Endodermal cell (in vitro differentiated cells): Measurements from ENCODE around the gene CHD9NB. TPM values are rescaled to one million over a fixed set of nuclear protein-coding genes. Genes with fewer than 3 reads are reported as not detected.
A peak's percentile ranks its signal among the peaks of the same experiment; 100 is the strongest.
"Not testable (repeated sequence)": the region's sequence is repeated elsewhere in the genome, so short reads cannot be mapped to it uniquely, and the experiment has no call there.

Experiments used
- DNase-seq: peaks from one replicate; pipeline ENCODE4 v3.0.0-alpha.2; 2017
- H3K27ac ChIP-seq: 2 replicates; pipeline ENCODE4 v1.5.1; 2013; ENCODE audit warnings: mild to moderate bottlenecking, low read depth, low read length, moderate library complexity
- H3K27me3 ChIP-seq: 2 replicates; pipeline ENCODE4 v1.6.1; 2013; ENCODE audit warnings: mild to moderate bottlenecking, low read length, moderate library complexity; ENCODE audit not compliant: insufficient read depth, control insufficient read depth, poor library complexity, severe bottlenecking
- H3K36me3 ChIP-seq: 2 replicates; pipeline ENCODE4 v1.7.0; 2013; ENCODE audit warnings: mild to moderate bottlenecking, low read length, moderate library complexity; ENCODE audit not compliant: control insufficient read depth, insufficient read depth
- H3K4me1 ChIP-seq: one replicate; pipeline ENCODE4 v1.7.0; 2013; ENCODE audit warnings: low read length; ENCODE audit not compliant: control insufficient read depth, insufficient read depth
- H3K4me3 ChIP-seq: 2 replicates; pipeline ENCODE4 v1.5.1; 2013; ENCODE audit warnings: mild to moderate bottlenecking, low read length, moderate library complexity
- H3K9ac ChIP-seq: 2 replicates; pipeline ENCODE4 v1.6.1; 2013; ENCODE audit warnings: mild to moderate bottlenecking, low read length, moderate library complexity; ENCODE audit not compliant: poor library complexity, severe bottlenecking; ENCODE audit errors: extremely low read depth
- H3K9me3 ChIP-seq: 2 replicates; pipeline ENCODE4 v1.6.1; 2013; ENCODE audit warnings: mild to moderate bottlenecking, low read length, moderate library complexity; ENCODE audit not compliant: control insufficient read depth
- H3K27ac Mint-ChIP-seq: 2 replicates; pipeline ENCODE4 v1.8.0; 2020; ENCODE audit warnings: mixed read lengths
- H3K27me3 Mint-ChIP-seq: 2 replicates; pipeline ENCODE4 v1.8.0; 2021; ENCODE audit warnings: mild to moderate bottlenecking, mixed read lengths; ENCODE audit not compliant: insufficient read depth
- H3K36me3 Mint-ChIP-seq: 2 replicates; pipeline ENCODE4 v1.8.0; 2020; ENCODE audit warnings: low read depth, mixed read lengths
- H3K4me1 Mint-ChIP-seq: 2 replicates; pipeline ENCODE4 v1.8.0; 2020; ENCODE audit warnings: mixed read lengths
- H3K4me3 Mint-ChIP-seq: 2 replicates; pipeline ENCODE4 v1.8.0; 2020; ENCODE audit warnings: mild to moderate bottlenecking, moderate library complexity, mixed read lengths
- H3K9me3 Mint-ChIP-seq: 2 replicates; pipeline ENCODE4 v1.8.0; 2020; ENCODE audit warnings: mild to moderate bottlenecking, mixed read lengths
- WGBS, 2 experiments: methylation state at CpG; one replicate each; pipeline versions ENCODE4 v1.1.5 to v1.1.7; 2013; ENCODE audit warnings: missing lambda C conversion rate in 2 of 2, mixed read lengths in 1 of 2; ENCODE audit not compliant: insufficient coverage in 1 of 2, insufficient read length in 1 of 2; 5-methylcytosine and 5-hydroxymethylcytosine counted together
- total RNA-seq, 2 donors: library from RNA; stranded (reverse); fragmentation: NEBNext Ultra II Directional in 1 of 2; extraction: Animal tissue kit (Norgen Biotek cat#: 25700) in 1 of 2; gene quantifications; 2 replicates in 1 of 2; 3 replicates in 1 of 2; pipeline ENCODE4 v1.2.1, GENCODE V29; 2021
- TF ChIP-seq, protein P1 (sequence below): fragments of 200-600 bp; sonication (generic); conservative IDR thresholded peaks from 2 replicates; pipeline ENCODE4 v1.5.0; 2021; ENCODE audit warnings: antibody characterized with exemption, mild to moderate bottlenecking

Gene CHD9NB
- total RNA-seq, 2 donors from 2014 or later = 13.1 to 14.9 TPM

DNA sequence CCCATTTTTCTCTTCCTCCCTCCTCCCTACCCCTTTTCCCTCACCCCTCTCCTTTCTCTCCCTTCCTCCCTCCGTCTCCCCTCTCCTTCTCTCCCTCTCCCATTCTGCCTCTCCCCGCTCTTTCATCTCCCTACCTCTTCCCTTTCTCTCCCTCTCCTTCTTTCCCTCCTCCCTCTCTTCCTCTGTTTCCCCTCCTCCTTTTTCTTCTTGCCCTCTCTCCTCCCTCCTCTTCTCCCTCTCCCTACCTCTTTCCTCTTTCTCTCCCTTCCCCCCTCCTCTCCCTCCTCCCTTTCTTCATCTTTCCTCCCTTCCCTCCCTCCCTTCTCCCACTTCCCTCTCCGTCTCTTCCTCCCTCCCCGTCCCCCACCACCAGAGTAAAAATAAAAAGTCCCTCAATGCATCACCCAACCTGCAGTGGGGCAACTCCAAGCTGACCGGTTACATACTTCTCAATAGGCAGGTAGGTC, 10.4 kb downstream of the CHD9NB start:
- Histone ChIP-seq H3K27ac (no peak overlapping the region), H3K36me3 (no peaks in the 10 kb centered on the region), H3K4me1 (peaks cover 18% of the 10 kb centered on the region), H3K9me3 (peaks cover 8% of the 10 kb centered on the region), H3K9ac (peak overlapping the region; percentile 36), H3K4me3 (peak overlapping the region; percentile 82), H3K27me3 (no peaks in the 10 kb centered on the region)
- DNase-seq = no peak
- Mint-ChIP-seq H3K36me3 (peaks cover 23% of the 10 kb centered on the region), H3K27ac (peak overlapping the region; percentile 97), H3K4me3 (peak overlapping the region; percentile 89), H3K27me3 (peaks cover 5% of the 10 kb centered on the region), H3K9me3 (peaks cover 22% of the 10 kb centered on the region), H3K4me1 (peaks cover 69% of the 10 kb centered on the region)
- 40 to 65% methylated on average over 3 to 5 of the region's 5 CpGs for WGBS, 2 experiments
- TF ChIP-seq, protein P1, sequence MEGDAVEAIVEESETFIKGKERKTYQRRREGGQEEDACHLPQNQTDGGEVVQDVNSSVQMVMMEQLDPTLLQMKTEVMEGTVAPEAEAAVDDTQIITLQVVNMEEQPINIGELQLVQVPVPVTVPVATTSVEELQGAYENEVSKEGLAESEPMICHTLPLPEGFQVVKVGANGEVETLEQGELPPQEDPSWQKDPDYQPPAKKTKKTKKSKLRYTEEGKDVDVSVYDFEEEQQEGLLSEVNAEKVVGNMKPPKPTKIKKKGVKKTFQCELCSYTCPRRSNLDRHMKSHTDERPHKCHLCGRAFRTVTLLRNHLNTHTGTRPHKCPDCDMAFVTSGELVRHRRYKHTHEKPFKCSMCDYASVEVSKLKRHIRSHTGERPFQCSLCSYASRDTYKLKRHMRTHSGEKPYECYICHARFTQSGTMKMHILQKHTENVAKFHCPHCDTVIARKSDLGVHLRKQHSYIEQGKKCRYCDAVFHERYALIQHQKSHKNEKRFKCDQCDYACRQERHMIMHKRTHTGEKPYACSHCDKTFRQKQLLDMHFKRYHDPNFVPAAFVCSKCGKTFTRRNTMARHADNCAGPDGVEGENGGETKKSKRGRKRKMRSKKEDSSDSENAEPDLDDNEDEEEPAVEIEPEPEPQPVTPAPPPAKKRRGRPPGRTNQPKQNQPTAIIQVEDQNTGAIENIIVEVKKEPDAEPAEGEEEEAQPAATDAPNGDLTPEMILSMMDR = no peak

DNA sequence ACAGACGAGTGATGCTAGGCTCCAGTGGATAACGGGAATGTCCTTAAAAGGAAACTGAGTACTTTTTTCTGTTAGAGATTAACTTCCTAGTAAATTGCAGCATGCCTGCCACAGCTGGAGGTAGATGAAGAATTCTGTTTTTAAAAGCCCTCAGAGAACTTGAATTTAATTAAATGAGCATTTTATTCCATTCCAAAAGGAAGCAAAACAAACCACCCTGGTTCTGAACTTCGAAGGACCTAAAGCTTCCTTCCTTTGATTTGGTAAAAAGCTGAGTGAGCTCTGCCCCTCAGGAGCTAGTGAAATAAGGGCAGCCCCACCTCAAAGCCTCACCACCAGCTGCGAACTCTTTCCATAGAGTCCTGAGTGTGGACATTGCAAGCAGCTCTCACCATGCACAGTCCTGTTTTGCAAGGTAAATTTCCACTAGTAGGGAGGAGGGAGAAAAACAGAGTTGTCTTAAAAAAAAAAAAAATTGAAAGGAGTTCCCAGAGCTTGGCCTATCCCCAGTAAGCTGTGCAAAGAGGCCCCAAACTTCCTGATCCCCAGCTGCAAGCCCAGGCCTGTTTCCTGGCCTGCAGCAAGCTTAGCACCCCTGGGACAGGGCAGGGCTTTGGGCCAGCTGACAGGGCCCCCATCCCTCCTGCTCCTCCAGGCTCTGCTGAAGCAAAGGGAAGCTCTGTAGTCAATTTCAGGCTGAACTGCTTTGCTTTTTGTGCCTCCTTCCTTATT, 11.2 kb downstream of the CHD9NB start:
- H3K27me3 ChIP-seq = no peaks in the 10 kb centered on the region
- H3K4me1 Mint-ChIP-seq = peaks cover 70% of the 10 kb centered on the region
- H3K4me1 ChIP-seq = peaks cover 18% of the 10 kb centered on the region
- H3K36me3 Mint-ChIP-seq = peaks cover 19% of the 10 kb centered on the region
- H3K27ac Mint-ChIP-seq = peak overlapping the region; percentile 77
- peak overlapping the region; percentile 82 for H3K4me3 ChIP-seq
- WGBS, 2 experiments = 37 to 39% methylated on average over 3 to 4 of the region's 4 CpGs
- H3K27me3 Mint-ChIP-seq = no peaks in the 10 kb centered on the region
- H3K9me3 Mint-ChIP-seq = peaks cover 14% of the 10 kb centered on the region
- H3K36me3 ChIP-seq = no peaks in the 10 kb centered on the region
- TF ChIP-seq, protein P1 = no peak
- H3K9ac ChIP-seq = peak overlapping the region; percentile 36
- H3K27ac ChIP-seq = peak overlapping the region; percentile 44
- H3K4me3 Mint-ChIP-seq = peak overlapping the region; percentile 89
- H3K9me3 ChIP-seq = no peaks in the 10 kb centered on the region
- DNase-seq = peak; percentile 68

DNA sequence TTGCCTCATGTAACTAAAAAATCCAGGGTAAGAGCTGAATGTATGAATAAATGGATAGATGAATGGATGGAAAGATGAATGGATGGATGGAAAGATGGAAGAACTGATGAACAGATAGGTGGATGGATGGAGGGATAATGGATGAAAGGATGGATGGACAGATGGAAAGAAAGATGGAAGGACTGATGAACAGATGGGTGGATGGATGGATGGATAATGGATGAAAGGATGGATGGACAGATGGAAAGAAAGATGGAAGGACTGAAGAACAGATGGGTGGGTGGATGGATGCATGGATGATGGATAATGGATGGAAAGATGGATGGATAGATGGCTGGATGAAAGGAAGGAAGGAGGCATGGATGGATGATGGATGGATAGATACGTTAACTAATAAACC, 11.9 kb downstream of the CHD9NB start:
- Mint-ChIP-seq H3K9me3 (peaks cover 9% of the 10 kb centered on the region), H3K36me3 (peaks cover 16% of the 10 kb centered on the region), H3K27me3 (no peaks in the 10 kb centered on the region), H3K4me3 (peak overlapping the region; percentile 89), H3K4me1 (peaks cover 64% of the 10 kb centered on the region), H3K27ac (no peak overlapping the region)
- no peak for DNase-seq
- Histone ChIP-seq H3K4me1 (peaks cover 16% of the 10 kb centered on the region), H3K27ac (no peak overlapping the region), H3K4me3 (peak overlapping the region; percentile 82), H3K27me3 (no peaks in the 10 kb centered on the region), H3K36me3 (no peaks in the 10 kb centered on the region), H3K9me3 (no peaks in the 10 kb centered on the region), H3K9ac (no peak overlapping the region)
- TF ChIP-seq, protein P1 = no peak
- WGBS, 2 experiments = no CpG with 5 or more reads among the region's 1 CpG

DNA sequence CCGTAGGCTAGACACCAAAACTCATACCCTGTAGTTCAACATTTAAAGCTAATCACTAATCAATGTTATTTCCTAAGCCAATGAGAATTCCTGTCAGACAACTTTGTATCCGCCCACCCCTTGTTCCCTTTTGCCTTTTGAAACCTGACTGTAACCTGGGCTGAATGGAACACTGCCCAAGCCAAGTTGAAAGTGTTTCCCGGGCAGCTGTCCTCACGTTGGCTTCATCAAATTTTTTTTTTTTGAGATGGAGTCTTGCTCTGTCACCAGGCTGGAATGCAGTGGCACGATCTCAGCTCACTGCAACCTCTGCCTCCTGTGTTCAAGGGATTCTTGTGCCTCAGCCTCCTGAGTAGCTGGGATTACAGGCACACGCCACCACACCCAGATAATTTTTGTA, 16.0 kb downstream of the CHD9NB start:
- not testable (repeated sequence) for H3K4me3 Mint-ChIP-seq, H3K9ac ChIP-seq
- 94 to 98% methylated on average over 4 to 6 of the region's 6 CpGs for WGBS, 2 experiments

More for the DNA sequence above, 16.0 kb downstream of the CHD9NB start:
- H3K27ac Mint-ChIP-seq, H3K4me3 ChIP-seq, H3K4me1 ChIP-seq, DNase-seq, H3K36me3 ChIP-seq, H3K27ac ChIP-seq, H3K27me3 ChIP-seq, H3K27me3 Mint-ChIP-seq: not testable (repeated sequence)
- H3K36me3 Mint-ChIP-seq = peaks cover 25% of the 10 kb centered on the region
- peaks cover 17% of the 10 kb centered on the region for H3K9me3 ChIP-seq
- H3K9me3 Mint-ChIP-seq = peaks cover 28% of the 10 kb centered on the region
- peaks cover 34% of the 10 kb centered on the region for H3K4me1 Mint-ChIP-seq
